ENCODE measurements around the gene GALNTL6. TPM values are rescaled to one million over a fixed set of nuclear protein-coding genes. Genes with fewer than 3 reads are reported as not detected.

The GALNTL6 gene
- total RNA-seq, 1 experiment from 2014 or later: not detected

- TF ChIP-seq ATF3 (IDR thresholded peaks at IDR 0.05) (no peak), POLR2A (IDR thresholded peaks at IDR 0.05; ENCODE audit: borderline replicate concordance, extremely low read depth, insufficient read depth, insufficient read length) (no peak), JUND (IDR thresholded peaks at IDR 0.05) (no peak)
Measured at GRCh38 chr4:172514011-172514410, 700.8 kb downstream of the GALNTL6 start (continued).

DNA sequence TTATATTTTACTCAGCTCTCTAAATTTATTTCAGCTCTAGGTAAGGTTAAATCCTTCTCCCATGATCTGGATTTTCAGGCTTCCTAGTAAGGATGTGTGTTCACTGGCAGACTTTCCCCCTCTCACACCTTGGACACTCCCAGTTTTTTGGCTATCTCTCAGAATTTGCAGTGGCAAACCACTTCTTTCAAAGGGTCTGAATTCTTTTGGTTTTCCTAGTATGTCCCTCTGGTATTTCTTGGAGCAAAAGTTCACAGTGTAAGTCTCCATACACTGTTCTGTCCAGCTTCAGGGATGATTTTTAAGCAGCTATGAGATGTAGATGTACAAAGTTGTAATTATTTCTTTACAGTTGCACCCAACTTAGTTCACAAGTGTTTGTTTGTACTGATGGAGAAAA, 701.6 kb downstream of the GALNTL6 start:
- TF ChIP-seq, protein P1, sequence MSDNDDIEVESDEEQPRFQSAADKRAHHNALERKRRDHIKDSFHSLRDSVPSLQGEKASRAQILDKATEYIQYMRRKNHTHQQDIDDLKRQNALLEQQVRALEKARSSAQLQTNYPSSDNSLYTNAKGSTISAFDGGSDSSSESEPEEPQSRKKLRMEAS (IDR thresholded peaks at IDR 0.05): no peak
- no peak for TF ChIP-seq SIN3A (IDR thresholded peaks at IDR 0.05; ENCODE audit: low read depth)
- no peak for TF ChIP-seq ATF3 (IDR thresholded peaks at IDR 0.05)
- TF ChIP-seq, protein P2, sequence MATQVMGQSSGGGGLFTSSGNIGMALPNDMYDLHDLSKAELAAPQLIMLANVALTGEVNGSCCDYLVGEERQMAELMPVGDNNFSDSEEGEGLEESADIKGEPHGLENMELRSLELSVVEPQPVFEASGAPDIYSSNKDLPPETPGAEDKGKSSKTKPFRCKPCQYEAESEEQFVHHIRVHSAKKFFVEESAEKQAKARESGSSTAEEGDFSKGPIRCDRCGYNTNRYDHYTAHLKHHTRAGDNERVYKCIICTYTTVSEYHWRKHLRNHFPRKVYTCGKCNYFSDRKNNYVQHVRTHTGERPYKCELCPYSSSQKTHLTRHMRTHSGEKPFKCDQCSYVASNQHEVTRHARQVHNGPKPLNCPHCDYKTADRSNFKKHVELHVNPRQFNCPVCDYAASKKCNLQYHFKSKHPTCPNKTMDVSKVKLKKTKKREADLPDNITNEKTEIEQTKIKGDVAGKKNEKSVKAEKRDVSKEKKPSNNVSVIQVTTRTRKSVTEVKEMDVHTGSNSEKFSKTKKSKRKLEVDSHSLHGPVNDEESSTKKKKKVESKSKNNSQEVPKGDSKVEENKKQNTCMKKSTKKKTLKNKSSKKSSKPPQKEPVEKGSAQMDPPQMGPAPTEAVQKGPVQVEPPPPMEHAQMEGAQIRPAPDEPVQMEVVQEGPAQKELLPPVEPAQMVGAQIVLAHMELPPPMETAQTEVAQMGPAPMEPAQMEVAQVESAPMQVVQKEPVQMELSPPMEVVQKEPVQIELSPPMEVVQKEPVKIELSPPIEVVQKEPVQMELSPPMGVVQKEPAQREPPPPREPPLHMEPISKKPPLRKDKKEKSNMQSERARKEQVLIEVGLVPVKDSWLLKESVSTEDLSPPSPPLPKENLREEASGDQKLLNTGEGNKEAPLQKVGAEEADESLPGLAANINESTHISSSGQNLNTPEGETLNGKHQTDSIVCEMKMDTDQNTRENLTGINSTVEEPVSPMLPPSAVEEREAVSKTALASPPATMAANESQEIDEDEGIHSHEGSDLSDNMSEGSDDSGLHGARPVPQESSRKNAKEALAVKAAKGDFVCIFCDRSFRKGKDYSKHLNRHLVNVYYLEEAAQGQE (IDR thresholded peaks at IDR 0.05; ENCODE audit: low read depth): no peak
- no peak for TF ChIP-seq EGR1 (IDR thresholded peaks at IDR 0.05; ENCODE audit: low read depth)
- no peak for TF ChIP-seq SRF (IDR thresholded peaks at IDR 0.05; ENCODE audit: low read depth)
- TF ChIP-seq POLR2AphosphoS5 (IDR thresholded peaks at IDR 0.05; ENCODE audit: low read depth, low read length): no peak
- TF ChIP-seq EZH2 (IDR thresholded peaks at IDR 0.05): no peak
- no peak for TF ChIP-seq ZBTB33 (IDR thresholded peaks at IDR 0.05; ENCODE audit: extremely low read depth, insufficient replicate concordance, low read length)
- no peak for TF ChIP-seq SP1 (IDR thresholded peaks at IDR 0.05; ENCODE audit: low read depth)
- TF ChIP-seq CBX3 (IDR thresholded peaks at IDR 0.05; ENCODE audit: low read depth): no peak
- TF ChIP-seq RAD21 (IDR thresholded peaks at IDR 0.05; ENCODE audit: low read depth): no peak
- TF ChIP-seq CEBPB (IDR thresholded peaks at IDR 0.05; ENCODE audit: low read depth): no peak
- TF ChIP-seq EZH2phosphoT487 (IDR thresholded peaks at IDR 0.05; ENCODE audit: borderline replicate concordance): no peak
- no peak for TF ChIP-seq JUND (IDR thresholded peaks at IDR 0.05)
- TF ChIP-seq ELF1 (IDR thresholded peaks at IDR 0.05; ENCODE audit: borderline replicate concordance, low read depth): no peak
- no peak overlapping the region for H3K27ac ChIP-seq (ENCODE audit: low read depth, low read length)
- no peak overlapping the region for H2AFZ ChIP-seq (ENCODE audit: low read depth, low read length, poor library complexity, severe bottlenecking)
- ChIA-PET CTCF (no interaction called here), POLR2A (no interaction called here), RAD21 (ENCODE audit: low non-redundant PET in 1 of 2, low total read pairs in 2 of 2, uncharacterized antibody in 2 of 2, unreplicated experiment in 2 of 2) (no interaction called here)
- no peaks in the 10 kb centered on the region for H3K4me1 ChIP-seq (ENCODE audit: control insufficient read depth in 1 of 2, insufficient read depth in 2 of 2, low read length in 2 of 2)
- DNase-seq (ENCODE audit: low read depth, low spot score) (no peak), ATAC-seq (no peak)
- H3K9me3 ChIP-seq (ENCODE audit: control insufficient read depth in 1 of 2, insufficient read depth in 1 of 2, low read depth in 1 of 2, low read length in 2 of 2): no peaks in the 10 kb centered on the region
- H3K9ac ChIP-seq (ENCODE audit: low read length): no peak overlapping the region
- H3K79me2 ChIP-seq (ENCODE audit: insufficient read depth, low read length): no peaks in the 10 kb centered on the region
- intact Hi-C loops (cut with micrococcal nuclease): no loop called here
- H3K27me3 ChIP-seq (ENCODE audit: insufficient read depth, low read length): no peaks in the 10 kb centered on the region
- BruUV-seq (replicated peaks): no TSS peak
- no peaks in the 10 kb centered on the region for H4K20me1 ChIP-seq (ENCODE audit: insufficient read depth)
- H3K4me3 ChIP-seq (replicated peaks in 1 of 2; ENCODE audit: low read depth in 1 of 2, low read length in 2 of 2): no peak overlapping the region
- no peaks in the 10 kb centered on the region for H3K36me3 ChIP-seq (ENCODE audit: control insufficient read depth in 1 of 2, insufficient read depth in 2 of 2, low read length in 2 of 2)
- no peaks in the 10 kb centered on the region; the same call in 1 of the 2 replicates for H3K9me2 ChIP-seq (ENCODE audit: insufficient read depth)
- H3K4me2 ChIP-seq (ENCODE audit: low read length): no peak overlapping the region
